GM12873 (cell line): ENCODE data around the gene RASL12.

Experiments
- TF ChIP-seq, protein P1 (sequence below): IDR thresholded peaks from 2 replicates; pipeline ENCODE4 v1.5.1; 2012; ENCODE audit warnings: low read depth, mild to moderate bottlenecking, moderate library complexity, low read length, control low read depth; ENCODE audit not compliant: insufficient read depth; ENCODE audit errors: missing control alignments

The RASL12 gene

DNA sequence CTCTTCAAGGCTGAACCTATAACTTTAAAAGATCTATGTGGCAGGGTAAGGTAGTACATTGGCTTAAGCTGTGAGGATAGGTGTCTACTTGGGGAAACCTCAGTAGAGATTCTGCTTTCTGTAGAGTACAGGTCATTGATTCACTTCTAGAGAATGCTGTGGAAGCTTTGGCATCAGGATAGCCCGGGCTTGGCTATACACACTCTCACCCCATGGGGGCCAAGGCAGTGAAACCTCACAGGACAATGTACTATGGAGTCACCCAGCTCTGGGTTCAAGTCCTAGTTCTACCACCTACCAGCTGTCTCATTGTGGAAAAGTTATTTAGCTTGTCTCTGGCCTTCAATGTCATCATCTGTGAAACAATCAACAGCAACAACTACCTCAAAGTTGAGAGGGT, 47.4 kb downstream of the RASL12 start:
- TF ChIP-seq, protein P1, sequence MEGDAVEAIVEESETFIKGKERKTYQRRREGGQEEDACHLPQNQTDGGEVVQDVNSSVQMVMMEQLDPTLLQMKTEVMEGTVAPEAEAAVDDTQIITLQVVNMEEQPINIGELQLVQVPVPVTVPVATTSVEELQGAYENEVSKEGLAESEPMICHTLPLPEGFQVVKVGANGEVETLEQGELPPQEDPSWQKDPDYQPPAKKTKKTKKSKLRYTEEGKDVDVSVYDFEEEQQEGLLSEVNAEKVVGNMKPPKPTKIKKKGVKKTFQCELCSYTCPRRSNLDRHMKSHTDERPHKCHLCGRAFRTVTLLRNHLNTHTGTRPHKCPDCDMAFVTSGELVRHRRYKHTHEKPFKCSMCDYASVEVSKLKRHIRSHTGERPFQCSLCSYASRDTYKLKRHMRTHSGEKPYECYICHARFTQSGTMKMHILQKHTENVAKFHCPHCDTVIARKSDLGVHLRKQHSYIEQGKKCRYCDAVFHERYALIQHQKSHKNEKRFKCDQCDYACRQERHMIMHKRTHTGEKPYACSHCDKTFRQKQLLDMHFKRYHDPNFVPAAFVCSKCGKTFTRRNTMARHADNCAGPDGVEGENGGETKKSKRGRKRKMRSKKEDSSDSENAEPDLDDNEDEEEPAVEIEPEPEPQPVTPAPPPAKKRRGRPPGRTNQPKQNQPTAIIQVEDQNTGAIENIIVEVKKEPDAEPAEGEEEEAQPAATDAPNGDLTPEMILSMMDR = peak; percentile 29

DNA sequence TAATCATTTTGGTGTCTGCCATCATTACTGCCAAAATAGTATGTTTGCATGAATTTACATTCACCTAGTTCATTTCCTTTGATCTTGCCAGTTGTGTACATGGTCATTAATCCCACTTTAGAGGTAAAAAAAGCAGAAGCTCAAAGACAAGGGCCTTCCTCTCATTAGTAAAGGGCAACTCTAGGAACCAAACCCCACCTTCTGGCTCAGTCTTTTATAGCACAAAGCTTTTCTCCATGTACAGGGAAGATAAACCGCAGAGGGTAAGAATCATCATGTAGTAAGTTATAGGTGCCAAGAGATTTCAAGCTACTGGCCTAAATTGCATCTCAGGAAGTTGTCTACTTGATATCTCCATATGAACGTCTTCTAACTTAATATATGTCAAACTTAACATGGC, 58.8 kb downstream of the RASL12 start:
- TF ChIP-seq, protein P1 = peak; percentile 27

DNA sequence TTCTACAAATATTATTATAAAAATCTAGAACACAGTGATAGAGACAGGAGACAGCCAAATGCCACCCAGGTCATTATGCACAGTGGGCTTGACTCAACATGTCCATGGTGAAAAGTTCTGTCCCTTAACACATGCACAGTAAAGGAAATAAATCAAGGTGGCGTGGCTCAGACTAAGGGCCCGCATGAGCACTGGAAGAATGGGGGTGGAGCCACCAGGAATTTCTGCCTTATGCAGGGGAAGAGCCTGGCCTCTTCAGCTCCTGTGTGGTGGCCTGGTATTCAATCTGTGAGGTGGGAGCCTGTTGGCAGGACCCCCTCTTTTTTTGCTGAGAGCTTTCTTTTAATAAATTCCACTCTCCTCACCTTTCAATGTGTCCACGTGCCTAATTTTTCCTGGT, 60.9 kb downstream of the RASL12 start:
- TF ChIP-seq, protein P1 = no peak

DNA sequence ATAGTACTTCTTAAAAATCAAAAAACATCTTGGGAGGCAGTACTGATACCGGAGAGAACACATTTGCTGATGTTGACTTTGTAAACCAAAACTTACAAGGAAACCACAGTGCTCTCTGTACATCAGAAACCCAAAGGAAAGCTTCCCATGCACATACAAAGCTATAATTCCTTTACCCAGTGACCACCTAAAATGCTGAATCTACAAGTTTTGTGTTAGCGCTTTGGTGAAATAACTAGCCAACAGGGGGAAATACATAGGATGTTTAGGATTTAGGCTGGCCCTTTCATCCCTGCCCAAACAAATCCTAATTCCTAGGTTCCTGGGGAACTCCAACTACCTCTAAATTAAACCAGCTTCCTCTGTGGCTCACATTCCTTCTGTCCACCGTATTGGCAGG, 62.8 kb downstream of the RASL12 start:
- TF ChIP-seq, protein P1 = no peak
